Measurements from ENCODE around the gene MPG.

GRCh38 chr16:71540-72401 lies 6.3 kb upstream of the MPG start:
- TF ChIP-seq CTCF (IDR thresholded peaks at IDR 0.05) = no peak
- TF ChIP-seq EZH2 (IDR thresholded peaks at IDR 0.05; ENCODE audit: borderline replicate concordance, insufficient read depth, low read depth, low read length, poor library complexity, severe bottlenecking) = no peak
